Measurements from ENCODE around the gene VAPB.

The VAPB gene

DNA sequence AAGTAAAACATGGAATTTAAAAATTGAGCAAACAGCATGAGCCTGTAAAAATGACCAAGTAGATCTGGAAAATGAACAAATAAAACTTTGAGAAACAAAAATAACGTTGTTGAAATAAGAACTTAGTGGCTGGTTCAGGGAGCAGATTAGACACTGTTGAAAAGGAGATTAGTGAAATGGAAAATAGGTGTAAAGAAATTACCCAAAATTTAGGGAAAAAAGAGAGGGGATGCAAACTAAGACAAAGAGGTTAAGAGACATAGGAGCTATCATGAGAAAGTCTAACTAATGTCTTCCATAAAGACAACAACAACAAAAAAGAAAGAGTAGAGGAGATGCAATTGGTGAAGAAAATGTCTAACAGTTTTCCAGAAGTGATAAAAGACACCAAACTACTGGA lies 97.2 kb downstream of the VAPB start:
- no peak for DNase-seq

DNA sequence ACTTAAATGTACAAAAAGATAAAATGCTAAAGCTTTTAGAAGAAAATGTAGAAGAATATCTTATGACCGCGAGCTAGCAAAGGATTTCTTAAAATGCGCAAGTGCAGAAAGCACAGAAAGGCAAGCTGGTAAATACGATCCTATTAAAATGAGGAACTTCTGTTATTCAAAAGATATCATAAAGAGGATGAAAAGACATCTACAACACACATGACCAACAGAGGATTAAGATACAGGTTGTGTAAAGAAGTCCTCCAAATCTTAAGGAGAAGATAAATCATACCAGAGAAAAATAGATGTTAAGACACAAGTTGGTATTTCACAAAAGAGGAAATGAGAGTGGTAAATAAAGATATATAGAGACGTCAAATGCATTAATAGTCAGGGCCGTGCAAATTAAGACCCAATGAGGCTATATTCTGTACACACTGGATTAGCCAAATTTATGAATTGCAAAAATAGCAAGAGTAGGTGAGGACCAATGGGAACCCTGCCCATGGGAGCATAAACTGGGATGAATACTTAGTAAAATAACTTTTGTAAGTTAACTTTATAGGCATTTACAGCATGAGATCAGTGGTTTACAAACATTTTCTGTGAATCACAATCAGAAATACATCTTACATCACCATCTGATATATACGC lies 103.2 kb downstream of the VAPB start:
- no peak for DNase-seq

DNA sequence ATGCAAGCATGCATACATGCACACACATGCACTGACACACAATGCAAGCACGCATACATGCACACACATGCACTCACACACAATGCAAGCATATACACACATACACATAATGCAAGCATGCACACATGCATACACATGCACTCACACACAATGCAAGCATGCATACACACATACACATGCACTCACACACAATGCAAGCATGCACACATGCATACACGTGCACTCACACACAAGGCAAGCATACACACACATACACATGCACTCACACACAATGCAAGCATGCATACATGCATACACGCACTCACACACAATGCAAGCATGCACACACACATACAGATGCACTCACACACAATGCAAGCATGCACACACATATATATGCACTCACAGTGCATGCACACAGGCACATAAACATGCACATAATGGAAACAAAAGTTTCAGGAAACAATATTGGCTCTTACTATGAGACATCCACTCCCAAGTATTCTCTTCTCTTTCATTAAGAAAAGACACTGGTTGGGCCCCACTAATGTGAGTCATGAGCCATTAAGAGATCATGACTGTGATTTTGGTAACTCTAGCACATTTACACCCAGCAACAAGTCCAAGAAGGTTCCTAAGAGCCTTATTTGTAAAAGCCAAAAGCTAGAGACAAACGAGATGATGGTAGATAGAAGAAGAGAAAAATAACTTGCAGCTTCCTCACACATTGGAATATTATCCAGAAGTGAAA lies 103.9 kb downstream of the VAPB start:
- no peak for DNase-seq

DNA sequence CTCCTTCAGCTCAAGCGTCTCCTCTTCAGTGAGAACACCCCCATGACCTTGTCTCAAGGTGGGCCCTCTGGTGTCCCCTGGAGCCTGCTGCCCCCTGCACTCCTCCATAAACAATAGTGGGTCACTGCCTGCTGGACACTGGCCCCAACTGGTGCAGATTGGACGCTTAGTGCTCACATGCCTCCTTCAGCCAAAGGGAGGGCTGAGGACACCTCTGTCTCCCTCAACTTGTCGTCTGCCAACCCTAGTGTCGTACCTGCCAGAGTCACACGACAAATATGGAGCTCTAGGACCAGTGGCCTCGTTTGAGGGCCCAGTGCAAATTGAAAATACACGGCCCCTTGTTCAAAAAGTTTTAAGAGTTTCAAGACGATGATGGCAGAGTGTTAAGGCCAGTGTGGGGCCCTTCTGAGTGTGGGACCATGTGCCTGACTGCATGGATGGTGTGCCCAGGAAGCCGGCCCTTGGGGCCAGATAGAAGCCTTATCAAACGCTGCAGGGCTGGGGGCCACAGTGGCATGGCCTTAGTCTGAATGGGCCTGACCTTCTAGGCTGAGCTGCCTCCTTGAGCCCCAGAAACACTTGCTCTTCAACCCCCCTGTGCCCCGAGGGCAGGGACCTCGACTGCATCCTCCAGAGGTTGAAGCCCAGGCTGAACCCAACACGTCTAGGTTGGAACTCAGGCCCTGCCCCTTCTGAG lies 106.0 kb downstream of the VAPB start:
- no peak for DNase-seq

DNA sequence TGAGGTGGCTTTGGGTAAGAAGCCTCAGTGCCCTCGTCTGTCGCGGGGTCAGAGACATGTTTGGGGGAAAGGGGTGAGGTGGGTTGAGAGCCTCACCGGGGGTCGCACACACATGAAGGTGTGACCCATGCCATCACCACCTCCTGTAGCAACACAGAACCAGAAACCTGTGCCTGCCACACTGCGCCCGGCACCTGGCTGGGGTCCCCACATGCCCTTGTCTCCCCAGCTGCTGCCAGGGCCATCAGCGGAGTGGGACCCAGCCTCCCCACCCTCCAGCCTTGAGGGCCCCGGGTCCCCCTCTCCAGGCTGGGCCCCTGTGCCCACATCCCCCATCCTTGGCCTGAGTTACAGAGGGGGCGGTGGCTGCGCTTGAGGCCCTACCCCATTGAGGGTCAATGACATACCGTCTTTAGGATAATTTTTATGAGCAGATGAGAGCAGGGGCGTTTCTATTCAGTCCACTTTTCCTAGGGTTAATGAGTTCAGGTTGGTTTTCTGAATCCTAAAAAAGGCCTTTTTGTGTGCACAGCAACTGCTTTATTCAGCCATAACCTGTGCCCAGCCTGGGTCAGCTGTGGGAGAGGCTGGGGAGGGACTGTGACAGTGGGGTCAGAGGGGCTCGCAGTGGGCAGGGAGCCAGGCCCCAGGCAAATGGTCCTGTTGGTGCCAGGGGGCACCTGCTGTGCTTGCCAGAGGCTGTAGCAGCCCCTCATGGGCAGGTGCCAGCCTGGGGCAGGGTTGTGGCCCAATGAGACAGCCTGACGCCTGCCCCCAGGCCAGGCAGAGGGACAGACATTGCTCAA lies 106.8 kb downstream of the VAPB start:
- no peak for DNase-seq

DNA sequence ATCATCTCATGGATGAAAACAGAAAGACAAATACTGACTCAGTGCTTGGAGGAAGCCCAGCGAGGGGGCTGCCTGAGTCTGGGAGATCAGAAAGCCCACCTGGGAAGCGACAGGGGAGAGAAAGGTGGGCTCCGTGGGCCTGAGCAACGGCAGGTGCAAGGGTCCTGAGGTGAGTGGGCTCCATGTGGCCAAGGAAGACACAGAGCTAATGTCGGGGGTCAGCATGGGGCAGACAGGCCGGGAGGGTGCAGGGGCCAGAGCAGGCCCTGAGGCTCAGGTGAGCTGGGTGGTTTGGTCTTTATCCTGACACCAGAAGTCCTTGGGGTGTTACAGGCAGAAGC lies 107.4 kb downstream of the VAPB start:
- DNase-seq, result no peak

DNA sequence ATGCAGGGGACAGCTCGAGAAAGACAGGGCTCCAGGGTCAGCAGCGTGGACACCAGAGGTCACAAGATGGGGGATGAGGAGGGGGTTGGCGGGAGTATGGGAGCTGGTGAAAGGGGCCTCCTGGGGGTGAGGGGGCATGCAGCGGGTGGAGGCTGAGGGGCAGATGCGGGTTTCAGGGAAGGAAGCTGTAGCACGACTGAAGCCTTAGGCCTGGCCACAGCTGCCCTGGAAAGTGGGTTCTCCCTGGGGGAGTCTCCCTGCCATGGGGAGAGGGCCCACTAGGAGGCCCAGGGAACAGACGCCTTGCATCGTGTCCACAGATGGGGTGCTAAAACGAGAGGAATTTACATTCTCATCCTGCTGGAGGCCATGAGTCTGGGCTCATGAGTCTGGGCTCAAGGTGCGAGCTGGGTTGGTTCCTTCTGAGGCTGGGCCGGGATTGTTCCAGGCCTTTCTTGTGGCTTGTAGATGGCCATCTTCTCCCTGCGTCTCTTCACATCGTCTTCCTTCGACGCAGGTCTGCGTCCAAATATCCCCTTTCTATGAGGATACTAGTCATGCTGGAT lies 108.1 kb downstream of the VAPB start:
- no peak for DNase-seq

DNA sequence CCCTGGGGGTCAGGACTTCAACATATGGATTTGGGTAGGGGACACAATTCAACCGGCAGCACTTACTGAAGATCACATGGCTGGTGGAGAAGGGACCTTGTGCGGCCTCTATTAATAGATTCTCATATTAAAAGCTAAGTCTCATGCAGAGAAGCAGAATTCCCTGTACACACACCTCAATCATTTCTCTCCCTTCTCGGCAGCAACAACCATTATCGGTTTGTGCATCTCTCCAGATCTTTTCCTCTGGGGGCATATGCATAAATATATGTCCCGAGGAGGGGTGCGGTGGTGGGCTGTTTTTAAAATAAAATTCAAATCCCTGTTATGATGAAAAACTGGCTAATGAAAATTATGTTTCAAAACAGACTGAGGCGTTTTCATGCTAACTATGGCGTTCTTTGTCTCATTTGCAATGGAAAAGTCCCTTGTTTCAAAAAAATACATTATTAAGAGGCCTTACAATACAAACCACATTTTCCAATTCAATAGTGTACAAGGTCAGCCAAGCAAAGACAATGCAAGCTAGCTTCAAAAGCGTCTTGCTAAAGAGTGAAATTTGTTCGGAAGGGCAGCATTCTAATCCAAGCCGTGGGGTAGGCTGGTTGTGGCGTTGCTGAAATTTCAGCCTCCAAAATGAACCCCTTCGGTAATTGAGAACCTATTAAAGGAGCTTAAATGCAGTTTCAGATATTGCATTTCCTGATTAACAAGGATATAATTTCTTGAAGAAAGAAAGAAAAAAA lies 108.9 kb downstream of the VAPB start:
- DNase-seq, result no peak

DNA sequence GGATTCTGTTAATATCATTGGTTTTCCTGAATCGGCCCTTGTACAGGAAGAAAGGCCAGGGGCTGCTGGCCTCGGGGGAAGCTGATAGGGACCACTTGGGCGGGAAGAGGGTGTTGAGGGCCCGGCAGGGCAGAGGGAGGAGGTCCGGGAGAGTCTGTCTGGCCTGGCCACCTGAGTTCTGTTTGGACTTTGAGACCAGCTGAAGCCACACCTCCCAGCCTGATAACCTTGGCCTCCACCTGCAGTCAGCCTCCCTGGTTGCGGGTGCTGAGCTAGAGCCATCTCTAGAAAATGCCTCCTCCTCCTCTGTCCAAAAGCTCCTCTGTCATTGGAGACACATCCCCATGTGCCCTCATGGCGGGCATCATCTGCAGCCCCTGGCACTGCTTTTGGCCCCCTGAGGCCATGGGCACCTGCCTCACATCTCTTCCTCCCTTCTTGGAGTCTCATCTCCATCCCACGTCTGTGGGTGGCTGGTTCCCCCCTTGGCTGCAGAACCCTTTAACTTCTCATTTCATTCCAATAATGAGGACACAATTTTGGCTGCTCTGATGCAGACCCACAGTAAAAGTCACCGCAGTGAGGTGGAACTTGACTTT lies 109.5 kb downstream of the VAPB start:
- DNase-seq, result no peak

DNA sequence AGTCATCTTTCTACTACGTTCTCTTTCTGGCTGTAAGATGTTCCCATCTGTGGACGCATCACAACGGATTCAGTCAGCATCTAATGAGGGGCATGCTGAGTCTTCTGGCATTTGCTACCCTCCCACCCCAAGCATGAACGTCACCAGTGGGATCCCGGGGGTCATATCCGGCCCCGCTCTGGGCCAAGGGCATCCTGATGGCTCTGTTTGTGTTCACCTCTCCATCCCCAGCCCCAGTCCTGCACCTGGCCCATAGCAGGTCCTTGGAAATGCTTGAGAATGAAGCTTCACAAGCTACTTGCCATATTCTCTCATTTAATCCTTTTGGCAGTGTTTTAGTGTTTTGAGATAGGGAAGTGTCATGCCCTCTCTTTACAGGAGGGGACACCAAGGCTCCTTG lies 111.2 kb downstream of the VAPB start:
- no peak for DNase-seq
